ENCODE measurements around the gene GPX2. TPM values are rescaled to one million over a fixed set of nuclear protein-coding genes. Genes with fewer than 3 reads are reported as not detected.
A peak's percentile ranks its signal among the peaks of the same experiment; 100 is the strongest.

Gene GPX2
- total RNA-seq, result 10 to 100 TPM; 18.9 to 55.0 TPM

DNA sequence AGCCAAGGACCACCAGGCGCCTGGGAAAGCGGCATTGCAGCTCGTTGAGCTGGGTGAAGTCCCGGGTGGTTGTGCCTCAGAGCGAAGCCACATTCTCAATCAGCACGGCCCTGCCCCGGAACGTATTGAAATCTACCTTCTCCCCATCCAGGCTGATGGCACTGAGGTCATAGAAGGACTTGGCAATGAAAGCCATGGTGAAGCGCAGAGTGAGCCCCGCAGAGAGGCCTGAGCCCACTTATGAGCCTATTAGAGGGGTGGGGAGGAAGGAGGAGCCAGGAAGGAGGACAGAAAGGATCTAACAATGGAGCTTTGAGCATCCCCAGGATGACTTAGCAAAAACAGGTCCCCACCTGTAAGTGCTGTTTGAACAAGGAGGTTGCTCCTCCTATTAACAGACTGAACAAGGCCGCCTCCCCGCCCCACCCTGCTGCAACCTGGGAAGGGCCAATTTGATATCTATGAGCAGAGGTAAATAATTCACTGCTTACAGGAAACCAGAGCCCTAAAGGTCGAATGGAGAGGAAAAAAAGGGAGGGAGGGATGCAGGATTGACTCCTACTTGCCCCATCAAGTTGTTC, at the start of gene GPX2:
TSS of gene GPX2 (minus strand) at position 215 of the 581 bp plus-strand sequence. CDS start at position 196, 19 bp downstream.
- Histone ChIP-seq H3K36me3 (no peaks in the 10 kb centered on the region), H3K9me3 (no peaks in the 10 kb centered on the region), H3K27ac (peak within 1 kb of the TSS; percentile 27 to 54), H3K27me3 (replicated peaks; ENCODE audit: insufficient read depth) (no peaks in the 10 kb centered on the region), H3K4me1 (replicated peaks) (no peaks in the 10 kb centered on the region), H3K4me3 (no peak within 1 kb of the TSS)
- intact Hi-C loops (cut with DNase I), result no loop called here
- 48% methylated on average over 13 of the region's 13 CpGs for WGBS
- TF ChIP-seq POLR2A (IDR thresholded peaks at IDR 0.05) (peak; percentile 54), POLR2AphosphoS5 (IDR thresholded peaks at IDR 0.05) (peak; percentile 81)
- TF ChIP-seq, protein P1, sequence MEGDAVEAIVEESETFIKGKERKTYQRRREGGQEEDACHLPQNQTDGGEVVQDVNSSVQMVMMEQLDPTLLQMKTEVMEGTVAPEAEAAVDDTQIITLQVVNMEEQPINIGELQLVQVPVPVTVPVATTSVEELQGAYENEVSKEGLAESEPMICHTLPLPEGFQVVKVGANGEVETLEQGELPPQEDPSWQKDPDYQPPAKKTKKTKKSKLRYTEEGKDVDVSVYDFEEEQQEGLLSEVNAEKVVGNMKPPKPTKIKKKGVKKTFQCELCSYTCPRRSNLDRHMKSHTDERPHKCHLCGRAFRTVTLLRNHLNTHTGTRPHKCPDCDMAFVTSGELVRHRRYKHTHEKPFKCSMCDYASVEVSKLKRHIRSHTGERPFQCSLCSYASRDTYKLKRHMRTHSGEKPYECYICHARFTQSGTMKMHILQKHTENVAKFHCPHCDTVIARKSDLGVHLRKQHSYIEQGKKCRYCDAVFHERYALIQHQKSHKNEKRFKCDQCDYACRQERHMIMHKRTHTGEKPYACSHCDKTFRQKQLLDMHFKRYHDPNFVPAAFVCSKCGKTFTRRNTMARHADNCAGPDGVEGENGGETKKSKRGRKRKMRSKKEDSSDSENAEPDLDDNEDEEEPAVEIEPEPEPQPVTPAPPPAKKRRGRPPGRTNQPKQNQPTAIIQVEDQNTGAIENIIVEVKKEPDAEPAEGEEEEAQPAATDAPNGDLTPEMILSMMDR (IDR thresholded peaks at IDR 0.05), result no peak
- peak; percentile 82 for DNase-seq (ENCODE audit: low spot score)

DNA sequence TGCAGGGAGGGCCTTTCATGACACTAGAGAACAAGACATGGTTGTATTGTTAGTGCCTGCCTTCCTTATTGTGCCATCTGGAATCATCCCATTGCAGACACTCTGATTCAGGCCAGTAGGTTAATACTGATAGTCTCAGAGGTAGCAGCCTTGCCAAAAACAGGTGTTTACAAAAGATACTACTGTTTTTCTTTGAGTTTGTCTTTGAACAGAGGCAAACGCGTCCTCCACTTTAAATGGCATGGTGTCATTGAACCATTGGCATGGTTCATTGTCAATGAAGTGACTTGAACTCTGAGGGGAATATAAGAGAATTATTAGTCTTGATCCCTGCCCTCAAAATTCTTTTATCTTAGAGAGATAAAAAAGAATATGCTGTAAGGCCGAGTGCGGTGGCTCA, 48.4 kb upstream of the GPX2 start:
- 88% methylated on average over 4 of the region's 4 CpGs for WGBS
- Histone ChIP-seq H3K36me3 (no peaks in the 10 kb centered on the region), H3K9me3 (no peaks in the 10 kb centered on the region), H3K27me3 (replicated peaks; ENCODE audit: insufficient read depth) (no peaks in the 10 kb centered on the region), H3K4me1 (replicated peaks) (no peaks in the 10 kb centered on the region), H3K4me3 (no peak overlapping the region), H3K27ac (no peak overlapping the region)
- DNase-seq (ENCODE audit: low spot score), result no peak
- TF ChIP-seq POLR2AphosphoS5 (IDR thresholded peaks at IDR 0.05), result no peak
- TF ChIP-seq POLR2A (IDR thresholded peaks at IDR 0.05), result no peak
- TF ChIP-seq, protein P1 (IDR thresholded peaks at IDR 0.05), result no peak
- intact Hi-C loops (cut with DNase I), result no loop called here

- 77% methylated on average over 3 of the region's 3 CpGs for WGBS
- no peaks in the 10 kb centered on the region for H3K36me3 ChIP-seq
- H3K4me3 ChIP-seq, result no peak overlapping the region
- H3K9me3 ChIP-seq, result no peaks in the 10 kb centered on the region
- H3K27me3 ChIP-seq (replicated peaks; ENCODE audit: insufficient read depth), result no peaks in the 10 kb centered on the region
- intact Hi-C loops (cut with DNase I), result no loop called here
- TF ChIP-seq, protein P1 (IDR thresholded peaks at IDR 0.05), result no peak
- TF ChIP-seq POLR2AphosphoS5 (IDR thresholded peaks at IDR 0.05) (no peak), POLR2A (IDR thresholded peaks at IDR 0.05) (no peak)
- DNase-seq (ENCODE audit: low spot score), result no peak
- H3K4me1 ChIP-seq (replicated peaks), result no peaks in the 10 kb centered on the region
- no peak overlapping the region for H3K27ac ChIP-seq
Measured at GRCh38 chr14:64990296-64990695, 47.8 kb upstream of the GPX2 start.

DNA sequence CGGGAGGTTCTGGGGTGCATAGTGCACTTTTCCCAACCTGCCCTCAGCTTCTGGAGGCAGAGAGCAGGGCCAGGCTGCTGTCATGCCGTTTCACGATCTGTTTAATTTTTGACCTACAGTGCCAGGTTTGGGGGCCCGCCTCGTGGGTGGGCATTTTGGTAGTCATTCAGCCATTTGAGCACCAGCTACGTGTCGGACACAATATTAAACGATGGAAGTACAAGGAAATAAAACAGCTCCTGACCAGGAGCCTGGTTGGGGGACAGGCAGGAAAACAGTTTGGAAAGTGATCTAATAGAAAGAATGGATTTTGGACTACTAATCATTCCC, 44.9 kb upstream of the GPX2 start:
- H3K27ac ChIP-seq, result peak overlapping the region; percentile 82 to 89
- peak overlapping the region; percentile 62 to 64 for H3K4me3 ChIP-seq
- H3K9me3 ChIP-seq, result no peaks in the 10 kb centered on the region
- TF ChIP-seq POLR2A (IDR thresholded peaks at IDR 0.05) (no peak), POLR2AphosphoS5 (IDR thresholded peaks at IDR 0.05) (no peak)
- TF ChIP-seq, protein P1 (IDR thresholded peaks at IDR 0.05), result no peak
- H3K36me3 ChIP-seq, result no peaks in the 10 kb centered on the region
- no peak for DNase-seq (ENCODE audit: low spot score)
- 0% methylated on average over 8 of the region's 8 CpGs for WGBS
- H3K4me1 ChIP-seq (replicated peaks), result no peaks in the 10 kb centered on the region
- H3K27me3 ChIP-seq (replicated peaks; ENCODE audit: insufficient read depth), result no peaks in the 10 kb centered on the region
- intact Hi-C loops (cut with DNase I), result loop anchor here (2.0 to 5.0 kb wide), 3 partner anchors 115 to 425 kb away; partner anchors contain the start of genes FUT8 and MAX
